ENCODE data around the gene NCF4.

Gene NCF4

GRCh38 chr22:36864454-36865215 is 3.8 kb downstream of the NCF4 start:
- DNase-seq (ENCODE audit: low read depth in 2 of 2): no peak

- DNase-seq (ENCODE audit: low read depth in 2 of 2): no peak
These were observed 4.5 kb downstream of the NCF4 start for GRCh38 chr22:36865346-36865745.

- DNase-seq (ENCODE audit: low read depth in 2 of 2): no peak
These were observed 6.9 kb downstream of the NCF4 start for GRCh38 chr22:36867695-36868094.

- DNase-seq (ENCODE audit: low read depth in 2 of 2): no peak
These were observed 7.9 kb downstream of the NCF4 start for GRCh38 chr22:36868546-36869181.

- no peak for DNase-seq (ENCODE audit: low read depth in 2 of 2)
These were observed 9.4 kb downstream of the NCF4 start for GRCh38 chr22:36870250-36870649.

GRCh38 chr22:36871669-36872081 is 10.9 kb downstream of the NCF4 start:
- no peak for DNase-seq (ENCODE audit: low read depth in 2 of 2)

GRCh38 chr22:36872084-36872483 is 11.3 kb downstream of the NCF4 start:
- no peak for DNase-seq (ENCODE audit: low read depth in 2 of 2)

GRCh38 chr22:36872866-36873498 is 12.2 kb downstream of the NCF4 start:
- no peak for DNase-seq (ENCODE audit: low read depth in 2 of 2)

GRCh38 chr22:36873614-36874308 is 13.0 kb downstream of the NCF4 start:
- no peak for DNase-seq (ENCODE audit: low read depth in 2 of 2)

GRCh38 chr22:36874309-36874696 is 13.5 kb downstream of the NCF4 start:
- no peak for DNase-seq (ENCODE audit: low read depth in 2 of 2)

GRCh38 chr22:36874736-36875135 is 13.9 kb downstream of the NCF4 start:
- DNase-seq (ENCODE audit: low read depth in 2 of 2): no peak

- no peak for DNase-seq (ENCODE audit: low read depth in 2 of 2)
These were observed 14.9 kb downstream of the NCF4 start for GRCh38 chr22:36875741-36876140.

- no peak for DNase-seq (ENCODE audit: low read depth in 2 of 2)
These were observed 19.0 kb downstream of the NCF4 start for GRCh38 chr22:36879775-36880174.

- no peak for DNase-seq (ENCODE audit: low read depth in 2 of 2)
These were observed 20.9 kb downstream of the NCF4 start for GRCh38 chr22:36881504-36882245.

GRCh38 chr22:36884349-36885158 is 23.7 kb downstream of the NCF4 start:
- DNase-seq (ENCODE audit: low read depth in 2 of 2): no peak

GRCh38 chr22:36885474-36885873 is 24.7 kb downstream of the NCF4 start:
- no peak for DNase-seq (ENCODE audit: low read depth in 2 of 2)

GRCh38 chr22:36886016-36886415 is 25.2 kb downstream of the NCF4 start:
- no peak for DNase-seq (ENCODE audit: low read depth in 2 of 2)

GRCh38 chr22:36887162-36887561 is 26.4 kb downstream of the NCF4 start:
- DNase-seq (ENCODE audit: low read depth in 2 of 2): no peak

GRCh38 chr22:36891646-36892045 is 30.8 kb downstream of the NCF4 start:
- no peak for DNase-seq (ENCODE audit: low read depth in 2 of 2)

- no peak for DNase-seq (ENCODE audit: low read depth in 2 of 2)
These were observed 31.5 kb downstream of the NCF4 start for GRCh38 chr22:36892292-36892691.

- no peak for DNase-seq (ENCODE audit: low read depth in 2 of 2)
These were observed 32.5 kb downstream of the NCF4 start for GRCh38 chr22:36893262-36893661.

All from activated CD4-positive, alpha-beta T cell treated with anti-CD3 and anti-CD28 coated beads for 24 hours (primary cell).